ENCODE measurements around the gene GGTA1. TPM values are rescaled to one million over a fixed set of nuclear protein-coding genes. Genes with fewer than 3 reads are reported as not detected.

The GGTA1 gene
- total and polyA plus RNA-seq, 9 of the 15 experiments (the other 6 are each of a cell fraction or from before 2014, with no cell fraction given), result 0.04 to 0.15 TPM; not detected in 7

DNA sequence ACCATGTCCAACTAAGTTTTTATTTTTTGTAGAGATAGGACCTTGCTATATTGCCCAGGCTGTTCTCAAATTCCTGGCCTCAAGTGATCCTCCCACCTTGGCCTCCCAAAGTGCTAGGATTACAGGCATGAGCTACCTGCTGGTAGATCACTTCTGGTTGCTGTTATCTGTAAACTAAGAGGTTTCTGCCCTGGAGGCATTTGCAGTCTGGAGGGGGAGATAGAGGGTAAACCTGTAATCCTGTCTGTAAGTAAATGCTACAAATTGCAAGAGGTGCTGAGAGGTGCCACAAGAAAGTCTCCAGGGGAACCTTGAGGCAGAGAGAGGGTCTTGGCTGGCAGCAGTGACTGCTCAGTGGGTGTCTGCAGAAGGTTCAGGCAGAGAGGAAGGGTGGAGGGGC lies 29.0 kb upstream of the GGTA1 start:
- no peaks in the 10 kb centered on the region for H3K9me3 ChIP-seq (replicated peaks; ENCODE audit: control insufficient read depth, insufficient read depth, low read depth, low read length)
- H3K79me2 ChIP-seq (ENCODE audit: control insufficient read depth, insufficient read depth, low read length), result no peaks in the 10 kb centered on the region
- H3K4me2 ChIP-seq (ENCODE audit: insufficient read depth, low read length), result no peak overlapping the region
- FAIRE-seq, result no peak
- in situ Hi-C loops (cut with MboI), result no loop called here
- TF ChIP-seq LCOR (CRISPR knock-in tag; IDR thresholded peaks at IDR 0.05) (no peak), CBFA2T3 (IDR thresholded peaks at IDR 0.05) (0 out of 2 replicates have a peak, but pooled peaks have one; percentile 21), PML (IDR thresholded peaks at IDR 0.05; ENCODE audit: low read length) (no peak)
- no peaks in the 10 kb centered on the region for H3K4me1 ChIP-seq (replicated peaks in 1 of 2; ENCODE audit: control insufficient read depth in 2 of 2, insufficient read depth in 2 of 2, low read length in 2 of 2)
- intact Hi-C loops (cut with micrococcal nuclease), result no loop called here
- H3K36me3 ChIP-seq (ENCODE audit: control insufficient read depth, insufficient read depth, low read length), result no peaks in the 10 kb centered on the region
- CTCF ChIA-PET (ENCODE audit: low intra/inter-chr PET ratio), result no interaction called here
- H2AFZ ChIP-seq (ENCODE audit: low read depth, low read length), result no peak overlapping the region
- POLR2A ChIA-PET, result interaction anchor here (0.8 kb wide), 1 partner anchor 28 kb away, joined by 3 read pairs; no protein-coding TSS in a partner anchor
- H4K20me1 ChIP-seq (replicated peaks; ENCODE audit: control insufficient read depth, insufficient read depth, low read length), result 0 out of 2 replicates have a peak, but pooled peaks cover 3% of the 10 kb centered on the region
- no TSS peak for BruUV-seq (replicated peaks)
- H3K9ac ChIP-seq (ENCODE audit: insufficient read depth in 1 of 2, low read depth in 2 of 2, low read length in 2 of 2), result no peak overlapping the region
- H3K4me3 ChIP-seq, result no peak overlapping the region
- peaks cover 6 to 40% of the 10 kb centered on the region in 2 experiments for H3K27me3 ChIP-seq (ENCODE audit: control insufficient read depth in 2 of 2, insufficient read depth in 2 of 2, low read length in 2 of 2)
- ATAC-seq, result no peak
- DNase-seq (ENCODE audit: extremely low read depth in 1 of 4, low spot score in 3 of 4), result no peak
- H3K27ac ChIP-seq (ENCODE audit: extremely low read depth, low read depth, low read length), result no peak overlapping the region
- H3K9me1 ChIP-seq (ENCODE audit: control insufficient read depth, insufficient read depth, low read length), result no peaks in the 10 kb centered on the region

DNA sequence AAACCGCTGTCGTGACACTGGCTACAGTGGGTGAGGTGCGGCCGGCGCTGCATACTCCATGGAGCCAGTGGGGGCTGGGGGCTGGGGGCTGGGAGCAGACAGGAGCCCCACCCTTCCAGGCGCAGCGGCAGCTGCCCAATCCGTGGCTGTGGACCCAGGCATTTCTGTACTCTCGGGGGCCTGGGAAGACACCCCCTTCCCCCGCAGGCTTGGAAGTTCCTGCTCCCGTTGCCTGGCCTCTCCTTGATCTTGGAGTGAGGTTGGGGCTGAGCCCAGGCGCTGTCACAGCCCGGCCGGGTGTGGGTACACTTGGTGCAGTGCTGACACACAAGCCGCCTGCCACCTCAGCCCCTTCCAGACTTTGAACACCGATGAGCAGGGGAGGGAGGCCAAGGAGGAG lies 27.7 kb upstream of the GGTA1 start:
- no peak overlapping the region for H3K4me3 ChIP-seq
- H3K9ac ChIP-seq (ENCODE audit: insufficient read depth in 1 of 2, low read depth in 2 of 2, low read length in 2 of 2), result no peak overlapping the region
- H3K79me2 ChIP-seq (ENCODE audit: control insufficient read depth, insufficient read depth, low read length), result no peaks in the 10 kb centered on the region
- POLR2A ChIA-PET, result no interaction called here
- FAIRE-seq (no peak), DNase-seq (ENCODE audit: extremely low read depth in 1 of 4, low spot score in 3 of 4) (no peak), ATAC-seq (no peak)
- WGBS (ENCODE audit: insufficient coverage, low coverage, missing lambda C conversion rate), result 0% methylated on average over 15 of the region's 16 CpGs
- no peaks in the 10 kb centered on the region for H3K9me3 ChIP-seq (replicated peaks; ENCODE audit: control insufficient read depth, insufficient read depth, low read depth, low read length)
- CTCF ChIA-PET (ENCODE audit: low intra/inter-chr PET ratio), result no interaction called here
- H3K27ac ChIP-seq (ENCODE audit: extremely low read depth, low read depth, low read length), result no peak overlapping the region
- in situ Hi-C loops (cut with MboI), result no loop called here
- peaks cover 0 to 32% of the 10 kb centered on the region in 2 experiments; a peak in 4 of 5 replicates for H3K27me3 ChIP-seq (ENCODE audit: control insufficient read depth in 2 of 2, insufficient read depth in 2 of 2, low read length in 2 of 2)
- H3K9me1 ChIP-seq (ENCODE audit: control insufficient read depth, insufficient read depth, low read length), result no peaks in the 10 kb centered on the region
- H3K36me3 ChIP-seq (ENCODE audit: control insufficient read depth, insufficient read depth, low read length), result no peaks in the 10 kb centered on the region
- no peaks in the 10 kb centered on the region for H3K4me1 ChIP-seq (replicated peaks in 1 of 2; ENCODE audit: control insufficient read depth in 2 of 2, insufficient read depth in 2 of 2, low read length in 2 of 2)
- H3K4me2 ChIP-seq (ENCODE audit: insufficient read depth, low read length), result no peak overlapping the region
- intact Hi-C loops (cut with micrococcal nuclease), result no loop called here
- no peak overlapping the region for H2AFZ ChIP-seq (ENCODE audit: low read depth, low read length)
- BruUV-seq (replicated peaks), result no TSS peak
- no peaks in the 10 kb centered on the region for H4K20me1 ChIP-seq (replicated peaks; ENCODE audit: control insufficient read depth, insufficient read depth, low read length)
- TF ChIP-seq, protein P1, sequence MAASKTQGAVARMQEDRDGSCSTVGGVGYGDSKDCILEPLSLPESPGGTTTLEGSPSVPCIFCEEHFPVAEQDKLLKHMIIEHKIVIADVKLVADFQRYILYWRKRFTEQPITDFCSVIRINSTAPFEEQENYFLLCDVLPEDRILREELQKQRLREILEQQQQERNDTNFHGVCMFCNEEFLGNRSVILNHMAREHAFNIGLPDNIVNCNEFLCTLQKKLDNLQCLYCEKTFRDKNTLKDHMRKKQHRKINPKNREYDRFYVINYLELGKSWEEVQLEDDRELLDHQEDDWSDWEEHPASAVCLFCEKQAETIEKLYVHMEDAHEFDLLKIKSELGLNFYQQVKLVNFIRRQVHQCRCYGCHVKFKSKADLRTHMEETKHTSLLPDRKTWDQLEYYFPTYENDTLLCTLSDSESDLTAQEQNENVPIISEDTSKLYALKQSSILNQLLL (CRISPR knock-in tag; IDR thresholded peaks at IDR 0.05; ENCODE audit: borderline replicate concordance), result no peak
- TF ChIP-seq, protein P2, sequence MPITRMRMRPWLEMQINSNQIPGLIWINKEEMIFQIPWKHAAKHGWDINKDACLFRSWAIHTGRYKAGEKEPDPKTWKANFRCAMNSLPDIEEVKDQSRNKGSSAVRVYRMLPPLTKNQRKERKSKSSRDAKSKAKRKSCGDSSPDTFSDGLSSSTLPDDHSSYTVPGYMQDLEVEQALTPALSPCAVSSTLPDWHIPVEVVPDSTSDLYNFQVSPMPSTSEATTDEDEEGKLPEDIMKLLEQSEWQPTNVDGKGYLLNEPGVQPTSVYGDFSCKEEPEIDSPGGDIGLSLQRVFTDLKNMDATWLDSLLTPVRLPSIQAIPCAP (CRISPR knock-in tag; IDR thresholded peaks at IDR 0.05; ENCODE audit: borderline replicate concordance), result no peak
- TF ChIP-seq ESRRB (CRISPR knock-in tag; IDR thresholded peaks at IDR 0.05; ENCODE audit: borderline replicate concordance) (no peak), PHF20 (IDR thresholded peaks at IDR 0.05; ENCODE audit: partially characterized antibody) (no peak), TEAD2 (tag; IDR thresholded peaks at IDR 0.05) (no peak), MIER1 (IDR thresholded peaks at IDR 0.05; ENCODE audit: low read depth) (no peak), MEF2A (IDR thresholded peaks at IDR 0.05; ENCODE audit: control insufficient read depth, low read depth, low read length) (no peak)
- TF ChIP-seq, protein P3, sequence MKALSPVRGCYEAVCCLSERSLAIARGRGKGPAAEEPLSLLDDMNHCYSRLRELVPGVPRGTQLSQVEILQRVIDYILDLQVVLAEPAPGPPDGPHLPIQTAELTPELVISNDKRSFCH (CRISPR knock-in tag; IDR thresholded peaks at IDR 0.05), result no peak
- TF ChIP-seq, protein P3 (tag; IDR thresholded peaks at IDR 0.05), result no peak
